IMR-90 (cell line): ENCODE data around the gene PCK1.

Experiments used
- CEBPB ChIP-seq: IDR thresholded peaks from 2 replicates; pipeline ENCODE4 v1.6.1; 2012; ENCODE audit warnings: low read depth, low read length, improper control_type of control experiment
- CTCF ChIP-seq: conservative IDR thresholded peaks from 2 replicates; pipeline ENCODE4 v1.5.1; 2012; ENCODE audit warnings: mild to moderate bottlenecking, low read depth, low read length, improper control_type of control experiment
- FOS ChIP-seq: fragments of 150-350 bp; IDR thresholded peaks from 2 replicates; pipeline ENCODE4 v1.6.1; 2016; ENCODE audit warnings: low read depth, low read length
- SMC3 ChIP-seq: fragments of 150-350 bp; IDR thresholded peaks from 2 replicates; pipeline ENCODE4 v1.6.1; 2016; ENCODE audit warnings: low read depth, mild to moderate bottlenecking, antibody characterized with exemption, low read length, moderate library complexity
- USF2 ChIP-seq: fragments of 150-350 bp; IDR thresholded peaks from 2 replicates; pipeline ENCODE4 v1.6.1; 2017; ENCODE audit warnings: mild to moderate bottlenecking, antibody characterized with exemption, low read length, low read depth

- TF ChIP-seq SMC3 (no peak), CTCF (no peak), FOS (no peak), USF2 (no peak), CEBPB (no peak)
Measured at GRCh38 chr20:57529810-57530209, 31.1 kb upstream of the PCK1 start.
